Subcutaneous adipose tissue (tissue), 4 donors: ENCODE measurements around the gene KCNK15. TPM values are rescaled to one million over a fixed set of nuclear protein-coding genes. Genes with fewer than 3 reads are reported as not detected.

Source experiments
- CTCF ChIP-seq: fragments of 450-650 bp; IDR thresholded peaks from one replicate; pipeline ENCODE4 v1.5.1; 2016; ENCODE audit warnings: low read depth, mild to moderate bottlenecking, control low read depth, antibody characterized with exemption, moderate library complexity
- total RNA-seq, 4 donors: library from RNA; depleted of rRNA; stranded (reverse); fragments of >200 nt; gene quantifications; one replicate each; pipeline ENCODE4 v1.1.0, GENCODE V29; 2016

Gene KCNK15
- total RNA-seq, 4 donors from 2014 or later, result 1.3 to 4.5 (median 2.6) TPM

- no peak for TF ChIP-seq CTCF
Observed at GRCh38 chr20:44723391-44723790, 22.3 kb upstream of the KCNK15 start.

GRCh38 chr20:44723798-44724362, 21.8 kb upstream of the KCNK15 start:
- TF ChIP-seq CTCF, result no peak

DNA sequence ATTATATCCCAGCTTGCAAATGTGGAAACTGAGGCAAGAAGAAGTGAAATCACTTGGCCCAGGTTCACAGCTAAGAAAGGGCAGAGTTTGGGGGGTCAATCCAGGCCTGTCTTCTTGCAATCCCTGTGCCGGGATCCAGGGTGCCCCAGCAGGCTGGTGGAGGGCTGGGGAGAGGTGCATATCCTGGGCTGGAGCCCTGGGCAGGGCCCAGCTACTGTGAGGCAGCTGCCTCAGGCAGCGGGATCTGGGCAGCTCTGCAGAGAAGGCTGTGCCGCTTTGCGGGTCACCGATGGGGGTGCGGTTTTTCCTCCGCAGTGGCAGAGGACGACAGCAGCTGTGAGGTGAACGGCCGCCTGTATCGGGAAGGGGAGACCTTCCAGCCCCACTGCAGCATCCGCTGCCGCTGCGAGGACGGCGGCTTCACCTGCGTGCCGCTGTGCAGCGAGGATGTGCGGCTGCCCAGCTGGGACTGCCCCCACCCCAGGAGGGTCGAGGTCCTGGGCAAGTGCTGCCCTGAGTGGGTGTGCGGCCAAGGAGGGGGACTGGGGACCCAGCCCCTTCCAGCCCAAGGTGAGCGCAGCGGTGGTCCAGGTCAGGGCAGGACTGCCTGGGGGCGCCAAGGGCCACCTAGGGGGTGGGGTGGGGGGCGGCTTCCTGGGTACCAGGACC, 21.1 kb upstream of the KCNK15 start:
- no peak for TF ChIP-seq CTCF

DNA sequence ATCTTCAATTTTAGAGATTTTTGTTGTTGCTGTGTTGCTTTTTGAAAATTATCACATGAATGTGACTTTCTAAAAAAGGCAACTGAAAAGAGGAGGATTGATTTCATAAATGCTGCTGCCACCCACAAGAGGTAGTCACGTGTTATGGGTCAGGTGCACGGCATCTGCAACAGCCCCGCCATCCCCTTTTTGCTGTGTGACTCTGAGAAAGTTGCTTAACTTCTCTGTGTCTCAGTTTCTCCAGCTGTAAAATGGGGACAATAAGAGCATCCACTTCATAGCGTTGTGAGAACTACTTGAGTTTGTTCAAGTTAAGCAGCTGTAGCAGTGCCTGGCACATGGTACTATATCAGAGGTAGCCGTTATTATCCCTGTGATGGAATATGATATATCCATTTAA, 19.8 kb upstream of the KCNK15 start:
- no peak for TF ChIP-seq CTCF

DNA sequence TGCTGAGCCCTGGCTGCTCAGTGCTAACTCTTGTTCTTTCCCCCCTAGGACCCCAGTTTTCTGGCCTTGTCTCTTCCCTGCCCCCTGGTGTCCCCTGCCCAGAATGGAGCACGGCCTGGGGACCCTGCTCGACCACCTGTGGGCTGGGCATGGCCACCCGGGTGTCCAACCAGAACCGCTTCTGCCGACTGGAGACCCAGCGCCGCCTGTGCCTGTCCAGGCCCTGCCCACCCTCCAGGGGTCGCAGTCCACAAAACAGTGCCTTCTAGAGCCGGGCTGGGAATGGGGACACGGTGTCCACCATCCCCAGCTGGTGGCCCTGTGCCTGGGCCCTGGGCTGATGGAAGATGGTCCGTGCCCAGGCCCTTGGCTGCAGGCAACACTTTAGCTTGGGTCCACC, 18.6 kb upstream of the KCNK15 start:
- TF ChIP-seq CTCF, result no peak

- no peak for TF ChIP-seq CTCF
Observed at GRCh38 chr20:44727651-44728050, 18.0 kb upstream of the KCNK15 start.

DNA sequence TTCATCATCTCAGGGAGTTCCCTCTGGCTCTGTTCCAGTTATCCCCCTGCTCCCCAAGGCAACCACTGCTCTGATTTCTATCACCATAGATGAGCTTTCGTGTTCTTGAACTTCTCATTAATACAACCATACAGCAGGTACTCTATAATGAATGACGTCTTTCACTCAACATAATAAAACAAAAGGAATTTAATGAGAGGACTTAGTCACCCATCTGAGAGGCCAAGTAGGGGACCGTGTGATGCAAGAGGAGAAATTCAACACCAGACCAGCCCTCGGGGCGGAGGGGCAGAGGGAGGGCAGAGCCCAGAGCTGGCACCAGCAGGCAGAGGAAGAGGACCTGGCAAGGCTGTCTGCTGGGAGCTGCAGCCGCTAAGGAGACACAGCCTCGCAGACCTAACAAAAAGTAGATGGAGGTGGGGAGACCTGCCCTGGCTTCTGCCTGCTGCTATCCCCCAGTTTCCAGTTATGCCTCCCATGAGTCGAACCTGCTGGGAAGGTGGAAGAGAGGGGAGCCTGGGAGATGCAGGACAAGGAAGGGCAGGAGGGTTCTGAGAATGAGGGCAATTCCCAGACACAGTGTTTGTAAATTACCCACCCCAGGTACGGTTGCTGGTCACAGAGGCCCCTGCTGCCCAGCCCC, 16.7 kb upstream of the KCNK15 start:
- no peak for TF ChIP-seq CTCF
